Lung (tissue), 12 donors: Measurements from ENCODE around the gene CGB5. TPM values are rescaled to one million over a fixed set of nuclear protein-coding genes. Genes with fewer than 3 reads are reported as not detected.
"Not testable (repeated sequence)": the region's sequence is repeated elsewhere in the genome, so short reads cannot be mapped to it uniquely, and the experiment has no call there.

Experiments
- ATAC-seq: fragments of 200-7000 bp; cut with Tn5 transposase; one replicate; pipeline ENCODE4 v1.9.1; 2020; ENCODE audit warnings: moderate number of reproducible peaks; ENCODE audit not compliant: insufficient read depth, low FRiP score
- DNase-seq, 3 donors: peaks; one replicate each; pipeline ENCODE4 v3.0.0-alpha.2; 2013 to 2017
- H3K27ac ChIP-seq, 2 donors: one replicate each; pipeline ENCODE4 v1.5.1; 2013; ENCODE audit warnings: mild to moderate bottlenecking in 2 of 2, moderate library complexity in 2 of 2, control low read depth in 1 of 2, inconsistent platforms in 1 of 2, low read depth in 1 of 2, low read length in 1 of 2
- H3K27me3 ChIP-seq, 3 donors: one replicate each; pipeline ENCODE4 v1.5.1; 2013; ENCODE audit warnings: low read length in 2 of 3; ENCODE audit not compliant: control insufficient read depth in 3 of 3, insufficient read depth in 3 of 3
- H3K36me3 ChIP-seq, 4 donors: one replicate each; pipeline ENCODE4 v1.5.1; 2013; ENCODE audit warnings: low read length in 4 of 4, mild to moderate bottlenecking in 1 of 4, moderate library complexity in 1 of 4; ENCODE audit not compliant: control insufficient read depth in 4 of 4, insufficient read depth in 4 of 4
- H3K4me1 ChIP-seq, 5 donors: one replicate each; pipeline ENCODE4 v1.5.1; 2013; ENCODE audit warnings: low read length in 5 of 5, mild to moderate bottlenecking in 2 of 5, moderate library complexity in 1 of 5; ENCODE audit not compliant: control insufficient read depth in 5 of 5, insufficient read depth in 5 of 5
- H3K4me3 ChIP-seq: one replicate; pipeline ENCODE4 v1.5.1; 2013; ENCODE audit warnings: mild to moderate bottlenecking, control low read depth, moderate library complexity
- H3K9ac ChIP-seq, 2 donors: one replicate each; pipeline ENCODE4 v1.5.1; 2013; ENCODE audit warnings: low read length in 2 of 2, control low read depth in 1 of 2; ENCODE audit not compliant: insufficient read depth in 1 of 2
- H3K9me3 ChIP-seq, 4 donors: one replicate each; pipeline ENCODE4 v1.5.1; 2013; ENCODE audit warnings: low read length in 3 of 4, mild to moderate bottlenecking in 1 of 4, moderate library complexity in 1 of 4; ENCODE audit not compliant: control insufficient read depth in 4 of 4, insufficient read depth in 3 of 4
- WGBS, 2 donors: extraction: QIAGEN DNeasy Blood & Tissue Kit; methylation state at CpG; one replicate each; pipeline ENCODE4 v1.1.7; 2013; 5-methylcytosine and 5-hydroxymethylcytosine counted together
- polyA plus RNA-seq, 2 donors: library from polyadenylated mRNA; stranded (reverse); fragments of 200-250 nt; gene quantifications; one replicate each; pipeline ENCODE4 v1.2.1, GENCODE V29; 2013
- total RNA-seq, 2 donors: library from RNA; depleted of rRNA in 1 of 2; stranded (reverse); fragments of >200 nt in 1 of 2; gene quantifications; one replicate each; pipeline ENCODE4 v1.2.1, GENCODE V29; 2014 to 2021
- TF ChIP-seq, protein P1 (sequence below): IDR thresholded peaks from 2 replicates; pipeline ENCODE4 v1.5.1; 2012; ENCODE audit warnings: mild to moderate bottlenecking; ENCODE audit errors: control extremely low read depth, extremely low read depth
- donor health status: control.
- donor health status: control.
- donor health status: Bipolar disorder and iron deficiency.
- donor health status: healthy.
- donor health status: DM: yes; HTN: yes; CAD: no.

The CGB5 gene
- total and polyA plus RNA-seq, 4 donors, result not detected

DNA sequence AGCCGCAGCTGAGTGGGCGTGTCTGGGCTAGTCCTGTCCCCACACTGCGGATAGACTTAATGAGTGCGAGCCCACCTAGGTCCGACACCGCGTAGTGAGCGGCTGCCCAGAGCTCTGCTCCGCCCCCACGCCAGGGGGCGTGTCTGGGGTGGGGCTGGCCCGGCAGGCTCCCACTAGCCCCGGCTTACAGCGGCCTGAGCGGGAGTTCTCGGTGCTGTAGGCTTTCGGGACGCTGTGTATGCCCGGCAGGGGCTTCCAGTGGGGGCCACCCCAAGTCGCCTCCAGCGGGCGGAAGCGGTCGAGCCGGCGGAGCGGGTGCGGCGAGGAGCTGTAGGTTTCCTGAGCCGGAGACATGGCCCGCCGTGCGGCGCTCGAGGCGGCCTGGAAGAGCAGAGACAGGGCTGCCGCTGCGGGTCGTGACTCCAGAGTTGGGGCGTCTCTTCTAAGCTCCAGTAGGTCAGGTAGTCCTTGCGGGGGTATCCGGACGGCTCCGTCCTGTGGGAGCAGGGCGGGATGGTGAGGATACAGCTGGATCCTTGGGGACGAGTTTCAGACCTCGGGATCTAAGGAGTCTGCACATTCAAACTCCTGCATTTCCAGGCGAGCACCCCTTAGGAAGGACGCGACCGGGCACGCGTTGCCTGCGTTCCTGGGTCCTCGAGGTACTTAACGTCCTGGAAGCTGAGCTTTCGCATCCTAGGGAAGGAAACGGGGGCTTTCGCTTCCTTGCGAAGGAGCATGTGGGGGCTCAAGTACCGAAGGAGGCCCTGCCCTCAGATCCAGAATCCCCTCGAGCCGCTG, 12.7 kb downstream of the CGB5 start:
- Histone ChIP-seq H3K27me3 (peaks cover 0 to 33% (median 22%) of the 10 kb centered on the region in 3 donors), H3K4me1 (peaks cover 0 to 21% (median 4%) of the 10 kb centered on the region in 5 donors), H3K36me3 (no peaks in the 10 kb centered on the region), H3K4me3 (peak overlapping the region; percentile 22), H3K27ac (no peak overlapping the region), H3K9me3 (no peaks in the 10 kb centered on the region), H3K9ac (no peak overlapping the region)
- WGBS, 2 donors, result 0% methylated on average over 63 of the region's 63 CpGs
- DNase-seq (peak; percentile 46 to 56 (median 48)), ATAC-seq (peak; percentile 81)
- TF ChIP-seq, protein P1, sequence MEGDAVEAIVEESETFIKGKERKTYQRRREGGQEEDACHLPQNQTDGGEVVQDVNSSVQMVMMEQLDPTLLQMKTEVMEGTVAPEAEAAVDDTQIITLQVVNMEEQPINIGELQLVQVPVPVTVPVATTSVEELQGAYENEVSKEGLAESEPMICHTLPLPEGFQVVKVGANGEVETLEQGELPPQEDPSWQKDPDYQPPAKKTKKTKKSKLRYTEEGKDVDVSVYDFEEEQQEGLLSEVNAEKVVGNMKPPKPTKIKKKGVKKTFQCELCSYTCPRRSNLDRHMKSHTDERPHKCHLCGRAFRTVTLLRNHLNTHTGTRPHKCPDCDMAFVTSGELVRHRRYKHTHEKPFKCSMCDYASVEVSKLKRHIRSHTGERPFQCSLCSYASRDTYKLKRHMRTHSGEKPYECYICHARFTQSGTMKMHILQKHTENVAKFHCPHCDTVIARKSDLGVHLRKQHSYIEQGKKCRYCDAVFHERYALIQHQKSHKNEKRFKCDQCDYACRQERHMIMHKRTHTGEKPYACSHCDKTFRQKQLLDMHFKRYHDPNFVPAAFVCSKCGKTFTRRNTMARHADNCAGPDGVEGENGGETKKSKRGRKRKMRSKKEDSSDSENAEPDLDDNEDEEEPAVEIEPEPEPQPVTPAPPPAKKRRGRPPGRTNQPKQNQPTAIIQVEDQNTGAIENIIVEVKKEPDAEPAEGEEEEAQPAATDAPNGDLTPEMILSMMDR, result no peak

DNA sequence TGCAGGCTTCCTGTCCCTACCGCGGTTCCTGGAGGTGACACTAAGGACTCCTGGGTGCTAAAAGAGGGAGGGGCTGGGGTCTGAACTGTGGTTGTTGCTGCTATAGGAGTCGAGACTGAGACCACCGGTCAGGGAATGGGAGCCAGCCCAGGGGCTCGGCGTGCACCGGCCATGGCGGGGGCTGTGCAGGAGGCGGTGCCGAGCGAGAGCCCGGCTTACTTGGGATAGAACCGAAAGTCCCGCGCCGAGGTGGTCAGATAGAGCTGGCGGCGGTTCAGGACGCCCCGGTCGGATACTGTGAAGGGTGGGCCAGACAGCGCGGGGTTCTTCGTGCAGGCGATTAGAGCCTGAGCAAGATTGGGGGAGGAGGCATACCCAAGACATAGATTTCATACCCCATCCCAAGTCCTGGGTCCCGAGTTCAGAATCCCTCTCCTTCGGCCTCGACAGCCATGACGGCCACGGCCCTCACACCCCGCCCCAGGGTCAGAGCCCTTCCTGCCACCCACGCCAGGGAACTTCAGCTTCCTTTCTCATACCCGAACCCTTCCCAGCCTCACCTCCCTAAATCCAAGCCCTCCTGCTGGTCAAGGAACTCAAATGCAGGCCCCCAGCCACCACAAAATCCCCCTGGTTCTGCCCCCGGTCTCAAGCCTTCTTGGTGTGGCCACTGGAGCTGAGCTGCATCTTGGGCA, 13.4 kb downstream of the CGB5 start:
- 2 to 3% methylated on average over 25 to 34 of the region's 34 CpGs for WGBS, 2 donors
- H3K4me1 ChIP-seq, result peaks cover 0 to 21% (median 4%) of the 10 kb centered on the region in 5 donors
- H3K4me3 ChIP-seq, H3K9ac ChIP-seq, H3K27ac ChIP-seq, ATAC-seq, H3K36me3 ChIP-seq, H3K9me3 ChIP-seq: not testable (repeated sequence)
- peak in 1 of 3 donors; percentile 22 for DNase-seq
- peaks cover 0 to 33% (median 22%) of the 10 kb centered on the region in 3 donors for H3K27me3 ChIP-seq

DNA sequence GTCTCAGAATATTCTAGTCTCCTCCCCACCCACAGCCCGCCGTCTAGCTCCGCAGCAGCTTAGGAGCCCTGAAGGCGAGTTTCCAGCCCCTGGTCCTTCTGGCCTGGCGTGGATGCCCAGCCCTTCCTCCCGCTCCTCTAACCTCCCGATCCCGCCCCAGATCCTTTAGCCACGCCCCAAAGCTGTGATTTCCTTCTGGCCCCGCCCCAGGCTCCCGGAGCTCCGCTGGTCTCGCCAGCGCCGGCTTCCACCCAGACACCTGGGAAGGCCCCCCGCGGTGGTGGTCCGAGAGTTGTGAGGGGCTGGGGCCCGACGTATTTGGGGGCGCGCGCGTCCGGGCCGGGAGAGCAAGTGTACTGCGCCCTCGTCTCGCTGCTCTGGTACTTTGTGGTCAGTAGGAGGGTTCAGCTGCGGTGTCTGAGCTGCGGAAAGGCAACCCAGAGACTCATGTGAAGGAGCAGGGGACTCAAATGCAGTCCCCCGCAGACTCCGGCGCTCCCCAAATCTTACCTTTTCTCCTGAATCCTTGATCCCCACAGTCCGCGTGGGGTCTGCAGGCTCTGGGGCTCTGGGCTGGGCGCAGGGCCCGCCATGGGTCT, 14.1 kb downstream of the CGB5 start, which contains the start of gene CGB7:
Gene CGB7, minus strand, starts transcription at position 114 of the 599 bp plus-strand sequence. CDS start 2,374 bp downstream, outside the sequence.
- WGBS, 2 donors, result 2 to 5% methylated on average over 36 to 38 of the region's 38 CpGs
- peak; percentile 53 to 66 (median 58) for DNase-seq
- Histone ChIP-seq H3K36me3 (no peaks in the 10 kb centered on the region), H3K4me1 (peaks cover 0 to 21% (median 4%) of the 10 kb centered on the region in 5 donors), H3K27me3 (peaks cover 0 to 33% (median 22%) of the 10 kb centered on the region in 3 donors), H3K9me3 (no peaks in the 10 kb centered on the region), H3K27ac (no peak within 1 kb of the TSS), H3K4me3 (peak within 1 kb of the TSS; percentile 18), H3K9ac (no peak within 1 kb of the TSS)
- ATAC-seq, result peak; percentile 70
- TF ChIP-seq, protein P1, result no peak
